IMR-90 (cell line): Measurements from ENCODE around the gene KCNIP3. TPM values are rescaled to one million over a fixed set of nuclear protein-coding genes. Genes with fewer than 3 reads are reported as not detected.

Experiments
- ATAC-seq: fragments of 200-7000 bp; cut with Tn5 transposase; 2 replicates; pipeline ENCODE4 v1.9.1; 2020; ENCODE audit warnings: low read depth, mild to moderate bottlenecking, moderate library complexity
- BruUV-seq: library from RNA; stranded (reverse); fragments of 400-500 nt; replicated peaks from 2 replicates; lab custom pipeline; 2021; lab: Mats Ljungman, UMichigan
- CTCF ChIA-PET: fragments of 300-600 bp; formaldehyde crosslinking; extraction: SDS; loops from one replicate; lab custom pipeline; 2021; ENCODE audit warnings: antibody characterized with exemption; lab: Yijun Ruan, JAX
- POLR2A ChIA-PET: fragments of 300-600 bp; sonication (Branson Sonifier 250); formaldehyde crosslinking; loops from one replicate; lab custom pipeline; 2022; ENCODE audit warnings: antibody characterized with exemption; ENCODE audit not compliant: unreplicated experiment; lab: Charles Lee
- DNase-seq: peaks from one replicate; pipeline ENCODE4 v3.0.0; 2013
- H2AFZ ChIP-seq: replicated peaks from 2 replicates; pipeline ENCODE3; 2013; ENCODE audit warnings: low read length, mild to moderate bottlenecking; ENCODE audit not compliant: poor library complexity
- H2AK5ac ChIP-seq: 2 replicates; pipeline ENCODE4 v1.6.1; 2013; ENCODE audit warnings: low read depth, low read length, inconsistent platforms
- H2AK9ac ChIP-seq: replicated peaks from 2 replicates; pipeline ENCODE3; 2013; ENCODE audit warnings: mild to moderate bottlenecking, low read depth, low read length, moderate library complexity; ENCODE audit not compliant: poor library complexity
- H2BK120ac ChIP-seq: 2 replicates; pipeline ENCODE4 v1.6.1; 2013; ENCODE audit warnings: low read depth, low read length, inconsistent platforms
- H2BK15ac ChIP-seq: 3 replicates; pipeline ENCODE4 v1.6.1; 2013; ENCODE audit warnings: low read depth, low read length, inconsistent platforms
- H2BK20ac ChIP-seq: 2 replicates; pipeline ENCODE4 v1.6.1; 2013; ENCODE audit warnings: low read depth, mild to moderate bottlenecking, inconsistent platforms, low read length, moderate library complexity
- H2BK5ac ChIP-seq: 2 replicates; pipeline ENCODE4 v1.6.1; 2013; ENCODE audit warnings: mild to moderate bottlenecking, low read depth, low read length, inconsistent platforms; ENCODE audit not compliant: poor library complexity, severe bottlenecking
- H3K14ac ChIP-seq: replicated peaks from 2 replicates; pipeline ENCODE4 v1.6.1; 2013; ENCODE audit warnings: low read depth, low read length, inconsistent platforms
- H3K18ac ChIP-seq: 2 replicates; pipeline ENCODE4 v1.6.1; 2013; ENCODE audit warnings: low read depth, low read length, control low read depth
- H3K23ac ChIP-seq: 2 replicates; pipeline ENCODE4 v1.6.1; 2013; ENCODE audit warnings: low read depth, low read length, inconsistent platforms
- H3K27ac ChIP-seq: 2 replicates; pipeline ENCODE4 v1.5.1; 2013; ENCODE audit warnings: mild to moderate bottlenecking, control low read depth, low read length; ENCODE audit not compliant: insufficient read depth
- H3K27me3 ChIP-seq: 2 replicates; pipeline ENCODE4 v1.6.1; 2013; ENCODE audit warnings: low read length; ENCODE audit not compliant: control insufficient read depth, insufficient read depth
- H3K36me3 ChIP-seq: 2 replicates; pipeline ENCODE4 v1.6.1; 2013; ENCODE audit warnings: low read length, mixed read lengths; ENCODE audit not compliant: control insufficient read depth, insufficient read depth
- H3K4ac ChIP-seq: 2 replicates; pipeline ENCODE4 v1.6.1; 2013; ENCODE audit warnings: low read depth, low read length, inconsistent platforms
- H3K4me1 ChIP-seq: 2 replicates; pipeline ENCODE4 v1.6.1; 2013; ENCODE audit warnings: low read length, mixed read lengths; ENCODE audit not compliant: control insufficient read depth, insufficient read depth
- H3K4me2 ChIP-seq: 2 replicates; pipeline ENCODE4 v1.6.1; 2013; ENCODE audit warnings: low read depth, mild to moderate bottlenecking, control low read depth, low read length, moderate library complexity
- H3K4me3 ChIP-seq: 2 replicates; pipeline ENCODE4 v1.5.1; 2013; ENCODE audit warnings: low read depth, mild to moderate bottlenecking, control low read depth, low read length, moderate library complexity; ENCODE audit not compliant: insufficient read depth
- H3K56ac ChIP-seq: 2 replicates; pipeline ENCODE4 v1.6.1; 2013; ENCODE audit warnings: low read length, inconsistent platforms; ENCODE audit not compliant: insufficient read depth; ENCODE audit errors: extremely low read depth
- H3K79me1 ChIP-seq, 2 experiments: 2 replicates each; pipeline ENCODE4 v1.6.1; 2013; ENCODE audit warnings: low read length in 2 of 2, inconsistent platforms in 1 of 2, low read depth in 1 of 2
- H3K9ac ChIP-seq: 2 replicates; pipeline ENCODE4 v1.6.1; 2013; ENCODE audit warnings: low read depth, low read length, control low read depth
- H3K9me1 ChIP-seq: 2 replicates; pipeline ENCODE4 v1.6.1; 2013; ENCODE audit warnings: low read length, inconsistent platforms; ENCODE audit not compliant: insufficient read depth
- H3K9me3 ChIP-seq: 2 replicates; pipeline ENCODE4 v1.6.1; 2013; ENCODE audit warnings: low read length; ENCODE audit not compliant: control insufficient read depth, insufficient read depth
- H4K20me1 ChIP-seq: 2 replicates; pipeline ENCODE4 v1.6.1; 2013; ENCODE audit warnings: low read length, inconsistent platforms; ENCODE audit not compliant: insufficient read depth
- H4K5ac ChIP-seq: 2 replicates; pipeline ENCODE4 v1.6.1; 2013; ENCODE audit warnings: mild to moderate bottlenecking, low read depth, low read length, control low read depth
- H4K8ac ChIP-seq, 2 experiments: 2 replicates each; pipeline ENCODE4 v1.6.1; 2013; ENCODE audit warnings: low read depth in 2 of 2, low read length in 2 of 2, control low read depth in 1 of 2, inconsistent platforms in 1 of 2
- H4K91ac ChIP-seq: 2 replicates; pipeline ENCODE4 v1.6.1; 2013; ENCODE audit warnings: low read depth, low read length, inconsistent platforms; ENCODE audit not compliant: insufficient read depth
- MAZ ChIP-seq: IDR thresholded peaks from 2 replicates; pipeline ENCODE4 v1.6.1; 2012; ENCODE audit warnings: low read depth, mild to moderate bottlenecking, low read length, improper control_type of control experiment, moderate library complexity, borderline replicate concordance
- NFE2L2 ChIP-seq: fragments of 150-350 bp; IDR thresholded peaks from 2 replicates; pipeline ENCODE4 v1.6.1; 2016; ENCODE audit warnings: low read depth, mild to moderate bottlenecking, low read length
- RFX5 ChIP-seq: IDR thresholded peaks from 2 replicates; pipeline ENCODE4 v1.8.0; 2012; ENCODE audit warnings: low read depth, mild to moderate bottlenecking, low read length, moderate library complexity
- SMC3 ChIP-seq: fragments of 150-350 bp; IDR thresholded peaks from 2 replicates; pipeline ENCODE4 v1.6.1; 2016; ENCODE audit warnings: low read depth, mild to moderate bottlenecking, antibody characterized with exemption, low read length, moderate library complexity
- WGBS, 2 experiments: methylation state at CpG; one replicate each; pipeline versions ENCODE4 v1.1.5 to v1.1.7; 2013; ENCODE audit warnings: missing lambda C conversion rate in 2 of 2; ENCODE audit not compliant: insufficient read length in 1 of 2; ENCODE audit errors: extremely low coverage in 2 of 2; 5-methylcytosine and 5-hydroxymethylcytosine counted together
- dilution Hi-C: fragments of 300-500 bp; cut with HindIII; formaldehyde crosslinking; loops from one replicate; pipeline ENCODE4 v1.14.3; 2018; ENCODE audit warnings: low sequenced_read_pairs; ENCODE audit not compliant: unreplicated experiment
- in situ Hi-C: fragments of 300-500 bp; cut with MboI; formaldehyde crosslinking; loops from 3 replicates; pipeline ENCODE4 v1.14.3; 2019; ENCODE audit warnings: low sequenced_read_pairs, inconsistent platforms, mixed read lengths
- intact Hi-C: fragments of 100-400 bp; cut with micrococcal nuclease; formaldehyde crosslinking; loops from 2 replicates; pipeline ENCODE4 v1.10.0; 2022
- polyA plus RNA-seq, 3 experiments: library from polyadenylated mRNA; depleted of rRNA; stranded (reverse); fragments of >200 nt; gene quantifications; 2 replicates each; pipeline ENCODE4 v1.2.3, GENCODE V29; 2012; ENCODE audit warnings: low replicate concordance in 1 of 3
- total RNA-seq: library from RNA; depleted of rRNA; stranded (reverse); fragments of >200 nt; gene quantifications from 2 replicates; pipeline ENCODE4 v1.2.3, GENCODE V29; 2012

KCNIP3 gene
- total and polyA plus RNA-seq, 2 of the 4 experiments (the other 2 are of a cell fraction), result 0.72 to 1.4 TPM

- Histone ChIP-seq H3K79me1 (no peaks in the 10 kb centered on the region), H2BK15ac (no peak overlapping the region), H2AK5ac (no peak overlapping the region), H3K4me1 (no peaks in the 10 kb centered on the region), H2BK120ac (no peak overlapping the region), H2AK9ac (no peak overlapping the region), H3K27me3 (peaks cover 5% of the 10 kb centered on the region), H3K36me3 (no peaks in the 10 kb centered on the region), H3K18ac (no peak overlapping the region), H3K4me3 (no peak overlapping the region), H3K9ac (no peak overlapping the region), H3K9me1 (no peaks in the 10 kb centered on the region; the same call in 1 of the 2 replicates), H2AFZ (no peak overlapping the region), H3K9me3 (no peaks in the 10 kb centered on the region), H3K56ac (no peak overlapping the region), H4K5ac (no peak overlapping the region), H4K91ac (no peak overlapping the region), H2BK20ac (no peak overlapping the region), H3K27ac (no peak overlapping the region), H2BK5ac (no peak overlapping the region), H3K4ac (no peak overlapping the region), H3K14ac (no peak overlapping the region), H3K23ac (no peak overlapping the region), H3K4me2 (no peak overlapping the region), H4K20me1 (no peaks in the 10 kb centered on the region), H4K8ac (no peak overlapping the region)
- dilution Hi-C loops (no loop called here), in situ Hi-C loops (no loop called here), intact Hi-C loops (no loop called here)
- ChIA-PET CTCF (no interaction called here), POLR2A (no interaction called here)
- 84% methylated on average over 4 of the region's 14 CpGs; no CpG with 5 or more reads in 1 of the 2 experiments for WGBS, 2 experiments
- no peak for DNase-seq
- BruUV-seq, result no TSS peak
- TF ChIP-seq SMC3, result no peak
- no peak for TF ChIP-seq RFX5
- no peak for TF ChIP-seq MAZ
- TF ChIP-seq NFE2L2, result no peak
- no peak for ATAC-seq
These were observed 85.8 kb downstream of the KCNIP3 start for GRCh38 chr2:95382686-95383634.
